NT2/D1 (cell line): ENCODE measurements around the gene PTPRN2.

ENCODE experiments used
- SUZ12 ChIP-seq: IDR thresholded peaks from 2 replicates; pipeline ENCODE4 v1.6.1; 2011; ENCODE audit not compliant: insufficient read length, insufficient read depth; ENCODE audit errors: extremely low read depth
- YY1 ChIP-seq: IDR thresholded peaks from 2 replicates; pipeline ENCODE4 v1.6.1; 2011; ENCODE audit not compliant: insufficient read length, insufficient read depth
- ZNF274 ChIP-seq: IDR thresholded peaks from 2 replicates; pipeline ENCODE4 v1.6.1; 2011; ENCODE audit warnings: mild to moderate bottlenecking, low read depth, low read length

DNA sequence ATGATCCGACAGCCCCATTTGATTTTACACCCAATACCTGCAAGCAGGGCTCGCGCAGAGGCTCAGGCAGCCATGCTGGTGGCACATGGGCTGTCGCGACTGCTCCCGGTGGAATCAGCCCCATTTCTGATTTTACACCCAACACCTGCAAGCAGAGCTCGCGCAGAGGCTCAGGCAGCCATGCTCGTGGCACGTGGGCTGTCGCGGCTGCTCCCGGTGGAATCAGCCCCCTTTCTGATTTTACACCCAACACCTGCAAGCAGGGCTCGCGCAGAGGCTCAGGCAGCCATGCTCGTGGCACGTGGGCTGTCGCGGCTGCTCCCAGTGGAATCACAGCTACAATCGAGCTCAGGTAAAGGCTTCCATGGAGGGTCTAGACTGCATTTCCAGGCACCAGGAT lies 244.1 kb downstream of the PTPRN2 start:
- no peak for TF ChIP-seq SUZ12
- TF ChIP-seq ZNF274: no peak
- TF ChIP-seq YY1: no peak
